DND-41 (cell line): ENCODE results near the gene NUDT2.
"Not testable (repeated sequence)": the region's sequence is repeated elsewhere in the genome, so short reads cannot be mapped to it uniquely, and the experiment has no call there.

Experiments used
- CTCF ChIP-seq: IDR thresholded peaks from 2 replicates; pipeline ENCODE4 v1.5.1; 2012; ENCODE audit warnings: borderline replicate concordance, low read length, moderate library complexity, mild to moderate bottlenecking; ENCODE audit not compliant: poor library complexity, severe bottlenecking; ENCODE audit errors: extremely low read depth
- EZH2 ChIP-seq: IDR thresholded peaks from 3 replicates; pipeline ENCODE4 v1.6.1; 2012; ENCODE audit warnings: borderline replicate concordance, low read depth, mild to moderate bottlenecking, moderate library complexity, low read length, inconsistent platforms; ENCODE audit not compliant: severe bottlenecking

GRCh38 chr9:34308316-34308715, 21.1 kb upstream of the NUDT2 start:
- not testable (repeated sequence) for TF ChIP-seq CTCF, EZH2
